GM12865 (cell line): Measurements from ENCODE around the gene TMEM97.
"Not testable (repeated sequence)": the region's sequence is repeated elsewhere in the genome, so short reads cannot be mapped to it uniquely, and the experiment has no call there.

ENCODE experiments used
- DNase-seq: peaks from one replicate; pipeline ENCODE4 v3.0.0; 2010; ENCODE audit warnings: low read depth
- H3K4me3 ChIP-seq: 2 replicates; pipeline ENCODE4 v1.5.1; 2011; ENCODE audit warnings: mild to moderate bottlenecking, low read depth, low read length, control low read depth
- TF ChIP-seq, protein P1 (sequence below): IDR thresholded peaks from 2 replicates; pipeline ENCODE4 v1.5.1; 2011; ENCODE audit warnings: low read length, control low read depth, low read depth, inconsistent platforms; ENCODE audit not compliant: insufficient read depth; ENCODE audit errors: missing control alignments

The TMEM97 gene

DNA sequence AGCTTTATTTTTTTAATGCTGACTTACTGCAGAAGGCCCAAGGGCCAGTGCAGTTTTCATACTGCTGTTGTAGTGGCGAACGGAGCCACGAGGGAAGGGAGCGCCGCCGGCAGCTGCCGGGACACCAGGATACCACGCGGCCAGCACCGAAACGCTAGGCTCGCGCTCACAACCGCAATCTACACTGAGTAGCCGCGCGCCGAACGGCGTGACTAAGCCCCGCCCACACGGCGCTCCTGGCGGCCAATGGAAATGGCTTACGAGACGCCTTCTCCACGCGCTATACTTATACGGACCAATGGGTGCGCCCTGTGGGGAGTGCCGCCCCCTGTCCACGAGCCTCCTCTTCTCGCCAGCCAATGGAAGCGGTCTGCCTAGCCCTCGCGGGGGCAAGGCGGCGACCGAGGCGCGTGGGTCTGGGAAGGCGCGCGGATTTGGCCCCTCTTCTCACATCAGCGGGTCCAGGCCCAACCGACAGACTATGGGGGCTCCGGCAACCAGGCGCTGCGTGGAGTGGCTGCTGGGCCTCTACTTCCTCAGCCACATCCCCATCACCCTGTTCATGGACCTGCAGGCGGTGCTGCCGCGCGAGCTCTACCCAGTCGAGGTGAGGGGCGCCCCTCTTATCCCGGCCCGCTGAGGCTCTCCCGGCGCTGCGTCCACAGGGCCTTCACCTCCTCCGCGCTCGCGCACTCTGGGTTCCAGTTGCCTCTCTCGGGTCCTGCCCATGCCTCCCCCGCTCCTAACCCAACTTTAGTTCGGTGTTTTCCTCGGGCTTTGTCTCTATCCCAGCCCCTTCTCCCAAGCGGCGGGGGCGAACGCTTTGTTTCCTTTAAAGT is at the start of gene TMEM97:
TMEM97 (plus strand) TSS at position 442 of the 839 bp plus-strand sequence; CDS start at position 482, 40 bp downstream.
- peak; percentile 99 for DNase-seq
- peak within 1 kb of the TSS; percentile 98 for H3K4me3 ChIP-seq
- TF ChIP-seq, protein P1, sequence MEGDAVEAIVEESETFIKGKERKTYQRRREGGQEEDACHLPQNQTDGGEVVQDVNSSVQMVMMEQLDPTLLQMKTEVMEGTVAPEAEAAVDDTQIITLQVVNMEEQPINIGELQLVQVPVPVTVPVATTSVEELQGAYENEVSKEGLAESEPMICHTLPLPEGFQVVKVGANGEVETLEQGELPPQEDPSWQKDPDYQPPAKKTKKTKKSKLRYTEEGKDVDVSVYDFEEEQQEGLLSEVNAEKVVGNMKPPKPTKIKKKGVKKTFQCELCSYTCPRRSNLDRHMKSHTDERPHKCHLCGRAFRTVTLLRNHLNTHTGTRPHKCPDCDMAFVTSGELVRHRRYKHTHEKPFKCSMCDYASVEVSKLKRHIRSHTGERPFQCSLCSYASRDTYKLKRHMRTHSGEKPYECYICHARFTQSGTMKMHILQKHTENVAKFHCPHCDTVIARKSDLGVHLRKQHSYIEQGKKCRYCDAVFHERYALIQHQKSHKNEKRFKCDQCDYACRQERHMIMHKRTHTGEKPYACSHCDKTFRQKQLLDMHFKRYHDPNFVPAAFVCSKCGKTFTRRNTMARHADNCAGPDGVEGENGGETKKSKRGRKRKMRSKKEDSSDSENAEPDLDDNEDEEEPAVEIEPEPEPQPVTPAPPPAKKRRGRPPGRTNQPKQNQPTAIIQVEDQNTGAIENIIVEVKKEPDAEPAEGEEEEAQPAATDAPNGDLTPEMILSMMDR: no peak

DNA sequence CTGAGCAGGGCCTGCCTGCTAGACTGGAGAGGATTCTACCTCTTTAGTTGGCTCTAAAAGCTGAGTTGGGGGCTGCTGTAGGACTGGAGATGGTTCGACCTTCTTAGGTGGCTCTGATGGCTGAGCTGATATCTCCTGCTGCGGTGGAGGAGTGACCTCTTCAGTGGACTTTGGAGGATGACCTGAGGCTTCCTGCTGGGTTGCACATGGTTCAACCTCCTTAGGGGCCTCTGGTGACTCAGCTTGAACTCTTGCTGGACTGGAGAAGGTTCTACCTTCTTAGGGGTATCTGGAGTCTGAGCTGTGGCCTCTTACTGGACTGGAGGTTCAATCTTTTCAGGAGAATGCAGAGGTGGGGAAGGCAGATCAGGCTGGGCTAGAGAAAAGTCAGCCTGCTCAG is 48.9 kb upstream of the TMEM97 start:
- no peak for DNase-seq
- H3K4me3 ChIP-seq: no peak overlapping the region
- TF ChIP-seq, protein P1: no peak

DNA sequence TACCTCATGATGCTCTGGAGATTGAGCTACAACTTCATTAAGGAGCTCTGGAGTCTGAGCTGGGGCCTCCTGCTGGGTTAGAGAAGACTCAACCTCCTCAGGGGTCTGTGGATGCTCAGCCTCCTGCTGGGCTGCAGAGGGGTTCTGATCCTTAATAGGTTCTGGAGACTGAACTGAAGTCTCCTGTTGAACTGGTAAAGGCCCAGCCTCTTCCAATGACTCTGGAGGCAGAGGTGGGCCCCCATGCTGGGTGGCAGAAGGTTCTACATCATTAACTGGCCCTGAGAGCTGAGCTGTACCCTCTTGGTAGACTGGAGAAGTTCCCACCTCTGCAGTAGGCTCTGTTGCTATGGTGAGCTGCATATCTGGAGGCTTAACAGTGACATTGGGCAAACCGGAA is 48.1 kb upstream of the TMEM97 start:
- TF ChIP-seq, protein P1: no peak
- H3K4me3 ChIP-seq: no peak overlapping the region
- DNase-seq: no peak

DNA sequence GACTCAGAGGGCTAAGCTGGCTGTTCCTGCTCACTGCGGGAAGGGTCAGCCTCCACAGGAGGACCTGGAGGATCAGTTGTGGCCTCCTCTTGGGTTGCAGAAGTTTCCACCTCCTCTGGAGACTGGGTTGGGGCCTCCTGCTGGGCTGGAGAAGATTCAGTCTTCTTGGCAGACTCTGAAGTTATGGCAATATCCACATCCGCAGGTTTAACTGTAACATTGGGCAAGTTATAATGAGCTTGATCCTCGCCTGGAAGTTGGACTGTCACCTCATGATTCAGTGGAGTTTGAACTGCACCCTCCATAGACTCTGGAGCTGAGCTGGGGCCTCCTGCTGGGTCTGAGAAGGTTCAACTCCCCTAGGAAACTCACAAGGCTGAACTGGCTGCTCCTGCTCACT is 47.6 kb upstream of the TMEM97 start:
- H3K4me3 ChIP-seq: no peak overlapping the region
- TF ChIP-seq, protein P1: no peak
- no peak for DNase-seq

DNA sequence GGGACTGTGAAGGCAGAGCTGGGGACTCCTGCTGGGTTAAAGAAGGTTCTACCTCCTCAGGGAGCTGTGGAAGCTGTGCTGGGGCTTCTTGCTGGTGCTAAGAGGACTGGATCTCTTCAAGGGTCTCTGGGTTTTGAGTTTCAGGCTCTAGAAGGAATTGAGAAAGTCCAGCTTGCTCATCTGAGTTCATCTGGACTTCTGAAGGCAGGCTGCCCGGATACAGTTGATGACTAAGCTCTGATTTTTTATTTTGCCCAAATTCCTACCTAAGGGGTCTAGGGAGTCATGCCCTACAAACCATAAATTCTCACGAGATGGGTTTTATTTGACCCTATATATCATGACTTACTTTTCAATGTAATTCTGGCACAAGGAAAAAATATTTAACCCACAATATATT is 46.8 kb upstream of the TMEM97 start:
- no peak overlapping the region for H3K4me3 ChIP-seq
- no peak for DNase-seq
- TF ChIP-seq, protein P1: no peak

DNA sequence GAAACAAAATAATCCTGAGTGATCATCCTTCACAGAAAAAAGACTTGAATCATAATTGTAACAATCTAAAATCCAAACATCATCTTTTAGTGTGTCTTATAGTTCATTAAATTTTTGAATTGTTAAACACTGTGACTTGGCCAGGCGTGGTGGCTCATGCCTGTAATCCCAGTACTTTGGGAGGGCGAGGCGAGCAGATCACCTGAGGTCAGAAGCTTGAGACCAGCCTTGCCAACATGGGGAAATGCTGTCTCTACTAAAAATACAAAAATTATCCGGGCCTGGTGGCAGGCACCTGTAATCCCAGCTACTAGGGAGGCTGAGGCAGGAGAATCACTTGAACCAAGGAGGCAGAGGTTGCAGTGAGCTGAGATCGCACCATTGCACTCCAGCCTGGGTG is 45.7 kb upstream of the TMEM97 start:
- not testable (repeated sequence) for H3K4me3 ChIP-seq, DNase-seq

DNA sequence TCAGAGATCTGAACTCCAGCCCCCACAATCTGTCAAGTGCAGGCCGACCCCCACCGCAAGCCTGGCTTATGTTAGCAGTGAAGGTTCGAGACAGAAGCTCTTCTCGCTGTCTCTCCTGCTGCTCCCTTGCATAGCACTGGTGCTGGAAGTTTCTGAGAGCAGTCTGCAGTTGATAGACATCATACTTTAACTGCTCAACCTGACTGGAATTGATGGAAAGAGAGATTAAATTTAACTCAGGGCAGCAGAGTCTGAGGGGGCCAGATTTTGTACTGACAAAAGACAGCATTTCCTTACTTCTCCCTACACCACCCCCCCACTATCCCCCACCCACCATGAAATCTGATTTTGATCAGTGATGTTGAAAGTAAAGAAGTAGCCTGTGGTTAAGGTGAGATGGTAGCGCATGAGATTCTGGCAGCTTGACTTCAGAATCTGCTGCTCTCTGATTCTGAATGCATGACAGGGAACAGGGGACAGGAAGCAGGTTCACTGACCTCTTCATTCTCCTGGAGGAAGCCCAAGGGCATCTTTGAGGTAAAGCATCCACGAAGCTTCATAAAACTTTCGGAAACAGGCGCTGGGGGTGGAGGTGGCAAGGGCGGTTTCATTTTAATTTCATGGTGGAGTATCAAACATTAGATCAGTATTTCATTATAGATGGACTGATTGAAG is 44.3 kb upstream of the TMEM97 start:
- TF ChIP-seq, protein P1: no peak
- DNase-seq: no peak
- no peak overlapping the region for H3K4me3 ChIP-seq
